GM21717 (cell line): ENCODE results near the gene UNC5A.

Source experiments
- ATAC-seq: cut with Tn5 transposase; IDR thresholded peaks from one replicate; pipeline ENCODE4 v1.9.1; 2021; ENCODE audit warnings: mild to moderate bottlenecking, moderate library complexity; ENCODE audit not compliant: unreplicated experiment

UNC5A gene

DNA sequence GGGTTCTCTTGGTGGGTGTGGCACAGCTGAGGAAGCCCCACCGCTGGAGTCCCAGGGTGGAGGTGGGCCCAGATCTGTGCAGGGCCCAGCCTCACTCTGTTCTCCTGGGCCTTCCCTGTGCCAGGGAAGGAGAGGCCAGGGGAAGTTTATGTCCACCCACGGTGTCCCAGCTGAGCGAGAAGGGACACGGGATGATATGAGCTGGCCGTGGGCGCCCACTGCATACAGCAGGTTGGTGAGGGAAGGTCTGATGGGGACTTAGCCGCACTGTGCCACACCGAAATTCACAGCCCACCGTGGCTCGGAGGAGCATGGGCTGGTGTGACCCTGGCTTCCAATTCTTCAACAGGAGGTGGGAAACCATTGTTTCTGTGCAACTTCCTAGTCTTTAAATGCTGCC is 33.9 kb downstream of the UNC5A start:
- no peak for ATAC-seq

DNA sequence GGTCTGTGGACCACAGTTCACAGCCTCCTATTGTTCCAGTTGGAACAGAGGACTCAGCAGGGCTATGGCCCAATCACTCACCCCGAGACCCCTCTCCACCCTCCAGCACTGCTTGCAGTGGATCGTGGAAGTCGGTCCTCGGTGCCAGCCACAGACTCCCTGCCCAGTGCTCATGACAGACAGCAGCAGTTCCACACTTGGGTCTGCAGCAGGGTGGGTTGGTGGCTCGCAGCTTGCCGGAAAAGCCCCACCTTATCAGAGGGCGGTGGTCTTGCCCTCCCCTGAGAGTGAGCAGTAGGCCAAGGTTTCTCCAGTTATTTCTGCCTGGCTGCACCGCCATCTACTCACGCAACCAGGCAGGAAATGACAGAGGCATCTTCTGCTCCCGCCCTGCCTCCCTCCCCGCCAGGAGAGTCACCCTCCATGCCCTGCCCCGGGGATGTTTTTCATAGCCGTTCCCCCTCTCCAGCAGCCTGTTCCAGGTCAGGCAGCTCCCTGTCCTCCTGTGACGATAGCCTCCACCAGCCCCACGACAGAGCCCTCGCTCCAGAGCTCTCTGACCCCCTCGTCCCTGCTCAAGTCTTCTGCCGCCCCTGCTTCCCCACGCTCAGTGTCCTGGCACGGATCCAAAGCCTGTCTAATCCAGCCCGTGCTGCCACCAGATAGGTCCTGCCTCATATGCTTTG is 34.5 kb downstream of the UNC5A start:
- no peak for ATAC-seq

- ATAC-seq: no peak
Observed at GRCh38 chr5:176845392-176845713, 35.0 kb downstream of the UNC5A start.

GRCh38 chr5:176846335-176847140 is 36.2 kb downstream of the UNC5A start:
- ATAC-seq: no peak

GRCh38 chr5:176847148-176847547 is 36.8 kb downstream of the UNC5A start:
- no peak for ATAC-seq

GRCh38 chr5:176847726-176848290 is 37.4 kb downstream of the UNC5A start:
- ATAC-seq: no peak

- ATAC-seq: no peak
Observed at GRCh38 chr5:176848651-176849050, 38.3 kb downstream of the UNC5A start.

DNA sequence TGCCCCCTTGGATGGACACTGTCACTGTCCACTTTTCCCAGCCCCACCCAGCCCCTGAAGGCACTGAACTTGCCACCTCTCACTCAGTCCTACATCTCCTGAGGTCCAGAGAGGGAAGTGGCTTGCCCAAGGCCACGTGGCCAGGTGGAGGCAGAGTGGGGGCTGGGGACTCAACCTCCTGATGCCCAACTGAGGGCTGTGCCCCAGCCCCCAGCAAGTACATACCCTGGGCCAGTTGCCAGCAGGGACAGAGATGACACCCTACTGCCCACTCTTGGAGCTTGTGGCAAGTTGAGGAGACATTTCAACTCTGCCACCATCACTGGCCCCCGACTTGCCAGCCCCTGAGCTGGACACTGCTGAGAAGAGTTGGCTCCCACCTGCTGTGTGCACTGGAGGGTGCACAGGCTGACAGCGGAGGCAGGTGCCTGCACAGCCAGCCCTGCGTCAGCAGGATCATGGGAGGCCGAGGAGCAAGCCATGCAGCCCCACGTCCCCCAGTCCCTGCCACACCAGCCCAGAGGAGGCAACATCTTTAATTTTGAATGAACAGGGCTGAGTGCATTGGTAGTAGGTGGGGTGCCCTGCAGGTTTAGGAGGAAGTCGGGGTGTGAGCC is 39.4 kb downstream of the UNC5A start:
- no peak for ATAC-seq

GRCh38 chr5:176850371-176851245 is 40.2 kb downstream of the UNC5A start:
- ATAC-seq: no peak

DNA sequence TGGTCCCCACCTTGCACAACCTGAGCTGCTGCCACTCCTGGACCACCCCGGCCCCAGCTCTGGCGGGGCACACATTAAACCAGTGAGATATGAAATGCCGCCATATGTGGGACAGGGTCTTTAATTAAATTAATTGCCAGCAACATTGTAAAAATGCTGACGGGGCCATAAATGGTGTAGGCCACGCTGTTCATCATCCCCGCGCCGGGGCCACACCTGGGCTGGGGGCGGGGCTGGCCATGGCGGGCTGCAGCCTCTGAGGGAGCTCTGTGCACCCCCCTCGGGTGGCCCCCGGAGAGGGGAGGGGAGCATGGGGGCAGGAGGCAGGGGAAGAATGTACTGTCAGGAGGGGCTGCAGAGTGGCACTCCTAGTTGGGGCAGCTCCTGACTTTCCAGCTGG is 41.0 kb downstream of the UNC5A start:
- ATAC-seq: no peak

- ATAC-seq: no peak
Observed at GRCh38 chr5:176851871-176852658, 41.7 kb downstream of the UNC5A start.

DNA sequence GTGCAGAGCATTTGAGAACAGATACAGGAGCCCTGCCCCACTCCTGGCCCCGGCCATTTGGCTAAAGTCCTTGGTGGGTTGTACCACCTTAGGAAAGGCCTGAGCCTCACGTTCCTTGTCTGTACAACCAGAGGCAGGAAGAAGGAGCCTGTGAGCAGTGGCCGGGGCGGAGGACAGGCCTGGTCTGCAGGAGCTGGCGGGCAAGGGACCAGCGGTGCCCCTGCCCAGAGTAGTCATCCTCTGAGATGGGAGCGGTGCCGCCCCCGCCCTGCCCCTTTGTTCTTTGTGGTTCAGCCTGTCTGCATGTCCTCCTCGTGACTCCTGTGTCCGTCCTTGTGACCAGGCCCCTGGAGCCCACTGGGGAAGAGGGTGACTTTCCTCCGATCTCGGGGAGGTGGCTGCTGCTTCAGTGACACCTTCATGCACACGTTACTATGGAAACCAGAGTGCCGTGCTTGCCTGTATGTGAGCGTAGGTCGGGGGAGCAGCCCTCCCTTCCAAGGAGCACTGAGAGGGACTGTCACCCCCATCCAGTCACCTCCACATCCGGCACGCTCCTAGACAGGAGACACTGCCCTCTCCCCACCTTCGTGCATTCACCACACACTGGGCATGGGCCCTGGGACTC is 42.9 kb downstream of the UNC5A start:
- no peak for ATAC-seq

DNA sequence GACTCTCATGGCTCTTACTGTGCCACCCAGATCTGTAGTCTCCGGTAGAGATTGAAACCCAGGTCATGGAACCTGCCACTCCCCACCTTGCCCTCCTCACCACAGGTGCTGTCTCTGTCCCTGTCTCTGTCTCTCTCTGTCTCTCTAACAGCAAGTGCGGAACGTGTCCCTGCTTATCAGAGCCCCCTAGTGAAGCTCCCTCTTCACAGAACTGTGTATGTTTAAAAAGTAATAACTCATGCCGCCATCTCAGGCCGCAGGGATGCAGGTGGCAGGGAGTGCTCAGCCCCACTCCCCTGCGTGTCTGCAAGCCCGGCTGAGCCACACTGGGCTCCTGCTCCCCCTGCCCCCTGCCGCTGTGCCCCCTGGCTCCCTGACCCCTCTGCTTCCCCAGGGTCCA is 43.8 kb downstream of the UNC5A start:
- ATAC-seq: no peak

- ATAC-seq: no peak
Observed at GRCh38 chr5:176855598-176855997, 45.2 kb downstream of the UNC5A start.

- no peak for ATAC-seq
Observed at GRCh38 chr5:176856746-176857145, 46.4 kb downstream of the UNC5A start.

DNA sequence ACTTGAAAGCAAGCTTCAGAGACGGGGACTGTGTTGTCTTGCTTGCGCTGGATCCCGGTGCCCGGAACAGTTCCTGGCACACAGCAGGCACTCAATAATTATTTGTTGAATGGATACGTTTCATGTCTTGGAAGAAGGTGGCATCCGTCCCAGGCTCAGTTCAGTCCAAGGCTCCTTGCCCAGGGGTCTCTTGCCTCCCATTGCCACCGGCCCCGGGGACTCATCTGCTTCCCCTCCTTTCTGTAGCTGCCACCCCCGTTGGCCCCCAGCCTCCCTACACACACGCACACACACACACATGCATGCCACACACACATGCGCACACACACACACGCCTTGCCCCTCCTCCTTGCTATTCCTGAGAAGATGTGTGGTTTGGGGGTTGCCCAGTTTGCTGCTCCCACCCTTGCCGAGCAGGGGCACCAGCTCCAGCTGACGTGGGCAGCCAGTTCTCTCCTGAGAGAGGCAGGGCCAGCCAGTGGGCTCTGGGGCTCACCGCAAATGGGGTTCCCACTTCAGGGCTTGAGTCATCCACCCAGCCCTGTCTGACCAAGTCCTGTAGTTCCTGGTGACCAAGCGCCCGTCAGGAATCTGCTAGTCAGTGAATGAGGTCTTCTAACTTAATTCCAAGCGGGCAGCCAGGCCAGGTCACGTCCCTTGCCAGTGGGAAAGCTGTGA is 47.0 kb downstream of the UNC5A start:
- no peak for ATAC-seq

- ATAC-seq: no peak
Observed at GRCh38 chr5:176857894-176858273, 47.5 kb downstream of the UNC5A start.

DNA sequence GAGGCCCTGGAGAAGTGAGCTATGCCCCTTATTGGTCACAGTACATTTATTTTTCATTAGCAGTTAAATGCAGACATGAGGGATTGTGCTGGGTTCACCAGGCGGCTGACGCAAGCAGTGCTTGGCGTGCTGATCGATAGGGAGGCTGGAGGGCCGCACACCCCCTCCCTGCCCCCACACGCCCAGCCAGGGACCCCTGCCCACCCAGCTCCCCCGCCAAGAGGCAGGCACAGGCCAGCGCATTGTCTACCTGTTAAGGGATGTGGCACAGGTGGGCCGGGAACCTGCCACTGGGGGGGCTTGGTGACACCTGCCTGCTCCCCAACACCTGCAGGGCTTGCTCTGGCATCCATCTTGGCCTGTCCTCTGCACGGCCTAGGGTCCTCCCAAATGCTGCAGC is 49.6 kb downstream of the UNC5A start:
- no peak for ATAC-seq

GRCh38 chr5:176860381-176860780 is 50.0 kb downstream of the UNC5A start:
- ATAC-seq: no peak
